Hepatocyte (in vitro differentiated cells): ENCODE measurements around the gene DPYD.

Experiments used
- CTCF ChIP-seq: fragments of 200-600 bp; sonication (generic); IDR thresholded peaks from 2 replicates; pipeline ENCODE4 v1.5.1; 2016; ENCODE audit warnings: antibody characterized with exemption, mild to moderate bottlenecking; ENCODE audit not compliant: poor library complexity
- EZH2phosphoT487 ChIP-seq: fragments of 200-600 bp; sonication (generic); IDR thresholded peaks from one replicate; pipeline ENCODE4 v1.6.1; 2018; ENCODE audit warnings: antibody characterized with exemption, mild to moderate bottlenecking, low read depth, moderate library complexity; ENCODE audit not compliant: unreplicated experiment, severe bottlenecking

GRCh38 chr1:97412737-97413136 is 508.1 kb downstream of the DPYD start:
- TF ChIP-seq CTCF (no peak), EZH2phosphoT487 (no peak)
